ENCODE measurements around the gene PHLDB2.

The PHLDB2 gene

GRCh38 chr3:111861391-111861790, 2.3 kb downstream of the PHLDB2 start:
- peaks cover 5% of the 10 kb centered on the region; the same call in 1 of the 2 replicates for H3K4me1 ChIP-seq (ENCODE audit: control insufficient read depth, insufficient read depth, low read length)
- no peak for DNase-seq (ENCODE audit: low read depth, low spot score)
- no peak overlapping the region for H3K27ac ChIP-seq (ENCODE audit: low read length)
- H3K4me3 ChIP-seq (ENCODE audit: low read length), result no peak overlapping the region
- no peaks in the 10 kb centered on the region; the same call in 1 of the 2 replicates for H3K27me3 ChIP-seq (ENCODE audit: control insufficient read depth, insufficient read depth, low read length)
- H3K9me3 ChIP-seq (ENCODE audit: control insufficient read depth, insufficient read depth, low read length), result no peaks in the 10 kb centered on the region
- no CpG with 5 or more reads among the region's 7 CpGs for WGBS (ENCODE audit: insufficient coverage, insufficient read length)
- no peaks in the 10 kb centered on the region for H3K36me3 ChIP-seq (ENCODE audit: control insufficient read depth, insufficient read depth, low read length)

GRCh38 chr3:111862415-111862814, 3.4 kb downstream of the PHLDB2 start:
- Histone ChIP-seq H3K4me3 (ENCODE audit: low read length) (no peak overlapping the region), H3K27ac (ENCODE audit: low read length) (no peak overlapping the region), H3K9me3 (ENCODE audit: control insufficient read depth, insufficient read depth, low read length) (no peaks in the 10 kb centered on the region), H3K36me3 (ENCODE audit: control insufficient read depth, insufficient read depth, low read length) (no peaks in the 10 kb centered on the region), H3K4me1 (ENCODE audit: control insufficient read depth, insufficient read depth, low read length) (peaks cover 5% of the 10 kb centered on the region; the same call in 1 of the 2 replicates), H3K27me3 (ENCODE audit: control insufficient read depth, insufficient read depth, low read length) (no peaks in the 10 kb centered on the region; the same call in 1 of the 2 replicates)
- no peak for DNase-seq (ENCODE audit: low read depth, low spot score)
- no CpG with 5 or more reads among the region's 5 CpGs for WGBS (ENCODE audit: insufficient coverage, insufficient read length)

- no peak for DNase-seq (ENCODE audit: low read depth, low spot score)
- Histone ChIP-seq H3K27ac (ENCODE audit: low read length) (no peak overlapping the region), H3K36me3 (ENCODE audit: control insufficient read depth, insufficient read depth, low read length) (no peaks in the 10 kb centered on the region), H3K4me1 (ENCODE audit: control insufficient read depth, insufficient read depth, low read length) (peaks cover 5% of the 10 kb centered on the region; the same call in 1 of the 2 replicates), H3K4me3 (ENCODE audit: low read length) (no peak overlapping the region), H3K27me3 (ENCODE audit: control insufficient read depth, insufficient read depth, low read length) (no peaks in the 10 kb centered on the region; the same call in 1 of the 2 replicates), H3K9me3 (ENCODE audit: control insufficient read depth, insufficient read depth, low read length) (no peaks in the 10 kb centered on the region)
- no CpG with 5 or more reads among the region's 3 CpGs for WGBS (ENCODE audit: insufficient coverage, insufficient read length)
These were observed 3.9 kb downstream of the PHLDB2 start for GRCh38 chr3:111862974-111863373.

GRCh38 chr3:111863942-111864694, 5.1 kb downstream of the PHLDB2 start:
- Histone ChIP-seq H3K9me3 (ENCODE audit: control insufficient read depth, insufficient read depth, low read length) (no peaks in the 10 kb centered on the region), H3K4me3 (ENCODE audit: low read length) (no peak overlapping the region), H3K4me1 (ENCODE audit: control insufficient read depth, insufficient read depth, low read length) (0 out of 2 replicates have a peak, but pooled peaks cover 3% of the 10 kb centered on the region), H3K36me3 (ENCODE audit: control insufficient read depth, insufficient read depth, low read length) (no peaks in the 10 kb centered on the region), H3K27me3 (ENCODE audit: control insufficient read depth, insufficient read depth, low read length) (no peaks in the 10 kb centered on the region; the same call in 1 of the 2 replicates), H3K27ac (ENCODE audit: low read length) (no peak overlapping the region)
- no CpG with 5 or more reads among the region's 2 CpGs for WGBS (ENCODE audit: insufficient coverage, insufficient read length)
- no peak for DNase-seq (ENCODE audit: low read depth, low spot score)

- no peak for DNase-seq (ENCODE audit: low read depth, low spot score)
- no peak overlapping the region for H3K4me3 ChIP-seq (ENCODE audit: low read length)
- H3K27ac ChIP-seq (ENCODE audit: low read length), result no peak overlapping the region
- H3K9me3 ChIP-seq (ENCODE audit: control insufficient read depth, insufficient read depth, low read length), result no peaks in the 10 kb centered on the region
- H3K4me1 ChIP-seq (ENCODE audit: control insufficient read depth, insufficient read depth, low read length), result 0 out of 2 replicates have a peak, but pooled peaks cover 3% of the 10 kb centered on the region
- WGBS (ENCODE audit: insufficient coverage, insufficient read length), result no CpG with 5 or more reads among the region's 6 CpGs
- no peaks in the 10 kb centered on the region; the same call in 1 of the 2 replicates for H3K27me3 ChIP-seq (ENCODE audit: control insufficient read depth, insufficient read depth, low read length)
- no peaks in the 10 kb centered on the region for H3K36me3 ChIP-seq (ENCODE audit: control insufficient read depth, insufficient read depth, low read length)
These were observed 6.0 kb downstream of the PHLDB2 start for GRCh38 chr3:111864821-111865656.

GRCh38 chr3:111867889-111868426, 8.9 kb downstream of the PHLDB2 start:
- Histone ChIP-seq H3K36me3 (ENCODE audit: control insufficient read depth, insufficient read depth, low read length) (no peaks in the 10 kb centered on the region), H3K9me3 (ENCODE audit: control insufficient read depth, insufficient read depth, low read length) (no peaks in the 10 kb centered on the region), H3K4me3 (ENCODE audit: low read length) (no peak overlapping the region), H3K4me1 (ENCODE audit: control insufficient read depth, insufficient read depth, low read length) (0 out of 2 replicates have a peak, but pooled peaks cover 1% of the 10 kb centered on the region), H3K27me3 (ENCODE audit: control insufficient read depth, insufficient read depth, low read length) (no peaks in the 10 kb centered on the region), H3K27ac (ENCODE audit: low read length) (no peak overlapping the region)
- no peak for DNase-seq (ENCODE audit: low read depth, low spot score)
- WGBS (ENCODE audit: insufficient coverage, insufficient read length), result no CpG with 5 or more reads among the region's 7 CpGs

GRCh38 chr3:111870620-111871019, 11.6 kb downstream of the PHLDB2 start:
- no peak for DNase-seq (ENCODE audit: low read depth, low spot score)
- Histone ChIP-seq H3K4me1 (ENCODE audit: control insufficient read depth, insufficient read depth, low read length) (0 out of 2 replicates have a peak, but pooled peaks cover 2% of the 10 kb centered on the region), H3K9me3 (ENCODE audit: control insufficient read depth, insufficient read depth, low read length) (no peaks in the 10 kb centered on the region), H3K27ac (ENCODE audit: low read length) (no peak overlapping the region), H3K4me3 (ENCODE audit: low read length) (no peak overlapping the region), H3K27me3 (ENCODE audit: control insufficient read depth, insufficient read depth, low read length) (no peaks in the 10 kb centered on the region), H3K36me3 (ENCODE audit: control insufficient read depth, insufficient read depth, low read length) (no peaks in the 10 kb centered on the region)
- WGBS (ENCODE audit: insufficient coverage, insufficient read length), result no CpG with 5 or more reads among the region's 3 CpGs

GRCh38 chr3:111871809-111872623, 13.0 kb downstream of the PHLDB2 start:
- Histone ChIP-seq H3K4me3 (ENCODE audit: low read length) (no peak overlapping the region), H3K27me3 (ENCODE audit: control insufficient read depth, insufficient read depth, low read length) (no peaks in the 10 kb centered on the region), H3K27ac (ENCODE audit: low read length) (no peak overlapping the region), H3K36me3 (ENCODE audit: control insufficient read depth, insufficient read depth, low read length) (no peaks in the 10 kb centered on the region), H3K4me1 (ENCODE audit: control insufficient read depth, insufficient read depth, low read length) (0 out of 2 replicates have a peak, but pooled peaks cover 1% of the 10 kb centered on the region), H3K9me3 (ENCODE audit: control insufficient read depth, insufficient read depth, low read length) (no peaks in the 10 kb centered on the region)
- WGBS (ENCODE audit: insufficient coverage, insufficient read length), result no CpG with 5 or more reads among the region's 6 CpGs
- no peak for DNase-seq (ENCODE audit: low read depth, low spot score)

GRCh38 chr3:111872979-111873378, 13.9 kb downstream of the PHLDB2 start:
- no peak overlapping the region for H3K4me3 ChIP-seq (ENCODE audit: low read length)
- no peak for DNase-seq (ENCODE audit: low read depth, low spot score)
- no peaks in the 10 kb centered on the region for H3K9me3 ChIP-seq (ENCODE audit: control insufficient read depth, insufficient read depth, low read length)
- no peaks in the 10 kb centered on the region for H3K27me3 ChIP-seq (ENCODE audit: control insufficient read depth, insufficient read depth, low read length)
- H3K27ac ChIP-seq (ENCODE audit: low read length), result no peak overlapping the region
- WGBS (ENCODE audit: insufficient coverage, insufficient read length), result no CpG with 5 or more reads among the region's 2 CpGs
- H3K36me3 ChIP-seq (ENCODE audit: control insufficient read depth, insufficient read depth, low read length), result no peaks in the 10 kb centered on the region
- H3K4me1 ChIP-seq (ENCODE audit: control insufficient read depth, insufficient read depth, low read length), result 0 out of 2 replicates have a peak, but pooled peaks cover 1% of the 10 kb centered on the region
